VCaP (cell line): Measurements from ENCODE around the gene CRNKL1.

Experiments
- H3K27ac ChIP-seq: fragments of 450-650 bp; 2 replicates; pipeline ENCODE4 v1.5.1; 2017
- TF ChIP-seq, protein P1 (sequence below): fragments of 450-650 bp; conservative IDR thresholded peaks from 2 replicates; pipeline ENCODE4 v1.5.1; 2017; ENCODE audit warnings: mild to moderate bottlenecking, moderate library complexity

CRNKL1 gene

DNA sequence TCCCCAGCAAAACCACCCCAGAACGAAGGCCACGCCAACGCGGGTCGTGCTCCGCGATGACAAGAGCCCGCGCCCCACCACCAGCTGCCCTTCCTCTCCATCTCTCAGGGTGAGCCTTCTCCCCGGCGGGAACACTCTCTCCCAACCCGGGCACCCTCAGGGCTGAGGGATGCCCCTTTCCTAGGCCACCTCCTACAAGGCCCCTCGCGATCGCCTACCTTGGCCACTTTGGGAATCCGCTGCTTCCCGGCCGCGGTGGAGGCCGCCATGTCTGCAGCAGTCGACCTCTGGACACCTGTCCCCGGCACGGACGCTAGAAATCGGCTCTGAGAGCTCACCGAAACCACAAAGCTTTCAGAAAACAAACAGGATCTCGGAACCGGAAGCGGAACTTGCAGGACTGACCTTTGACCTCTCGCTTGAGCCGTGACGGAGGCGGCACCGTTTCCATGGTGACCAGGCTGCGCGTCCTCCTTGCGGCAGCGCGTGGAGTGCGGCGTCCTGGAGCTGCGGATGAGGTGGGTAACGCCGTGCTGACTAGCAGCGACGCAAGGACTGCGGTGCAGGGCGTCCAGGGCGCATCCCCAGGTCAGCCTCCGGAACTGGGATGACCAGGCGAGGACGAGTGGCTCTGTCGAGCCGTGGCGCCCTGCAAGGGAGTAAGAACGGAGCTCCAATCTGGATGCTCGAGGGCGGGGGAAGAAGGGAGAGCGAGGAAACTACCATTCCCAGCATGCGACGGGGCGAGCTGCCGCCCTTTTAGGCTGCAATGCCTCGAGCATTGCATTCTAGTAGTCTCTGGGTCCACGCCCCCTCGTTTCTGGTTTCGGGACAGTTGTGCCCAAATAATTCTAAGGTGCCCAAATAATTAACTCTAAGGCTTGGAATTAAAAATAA lies at the start of gene CRNKL1, which contains the start of gene CFAP61:
TSS of gene CRNKL1 (minus strand) at position 393 of the 897 bp plus-strand sequence. CDS start at position 269, 124 bp downstream.
TSS of gene CFAP61 (plus strand) at position 459 of the 897 bp plus-strand sequence. CDS start 4,122 bp downstream, outside the sequence.
- peak within 1 kb of the TSS; percentile 96 for H3K27ac ChIP-seq
- TF ChIP-seq, protein P1, sequence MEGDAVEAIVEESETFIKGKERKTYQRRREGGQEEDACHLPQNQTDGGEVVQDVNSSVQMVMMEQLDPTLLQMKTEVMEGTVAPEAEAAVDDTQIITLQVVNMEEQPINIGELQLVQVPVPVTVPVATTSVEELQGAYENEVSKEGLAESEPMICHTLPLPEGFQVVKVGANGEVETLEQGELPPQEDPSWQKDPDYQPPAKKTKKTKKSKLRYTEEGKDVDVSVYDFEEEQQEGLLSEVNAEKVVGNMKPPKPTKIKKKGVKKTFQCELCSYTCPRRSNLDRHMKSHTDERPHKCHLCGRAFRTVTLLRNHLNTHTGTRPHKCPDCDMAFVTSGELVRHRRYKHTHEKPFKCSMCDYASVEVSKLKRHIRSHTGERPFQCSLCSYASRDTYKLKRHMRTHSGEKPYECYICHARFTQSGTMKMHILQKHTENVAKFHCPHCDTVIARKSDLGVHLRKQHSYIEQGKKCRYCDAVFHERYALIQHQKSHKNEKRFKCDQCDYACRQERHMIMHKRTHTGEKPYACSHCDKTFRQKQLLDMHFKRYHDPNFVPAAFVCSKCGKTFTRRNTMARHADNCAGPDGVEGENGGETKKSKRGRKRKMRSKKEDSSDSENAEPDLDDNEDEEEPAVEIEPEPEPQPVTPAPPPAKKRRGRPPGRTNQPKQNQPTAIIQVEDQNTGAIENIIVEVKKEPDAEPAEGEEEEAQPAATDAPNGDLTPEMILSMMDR = no peak

DNA sequence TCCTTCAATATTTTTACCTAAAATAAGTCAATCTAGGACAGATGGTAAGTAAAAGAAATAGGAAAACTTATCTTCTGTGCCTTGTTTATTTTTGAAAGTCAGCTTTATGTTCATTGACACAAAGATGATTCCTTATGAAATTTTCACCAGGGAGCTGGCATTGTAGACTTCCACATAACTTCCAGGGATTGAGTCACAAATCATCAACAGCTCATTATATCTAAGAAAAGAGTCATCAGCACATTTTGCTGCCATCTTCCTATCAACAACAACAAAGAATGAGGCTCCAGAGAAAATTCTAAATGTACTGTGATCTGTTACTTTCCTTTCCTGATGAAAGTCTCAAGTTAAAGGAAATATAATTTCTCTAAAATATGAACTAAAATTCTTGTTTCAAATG lies 48.6 kb upstream of the CRNKL1 start:
- TF ChIP-seq, protein P1 = no peak
- H3K27ac ChIP-seq = no peak overlapping the region

DNA sequence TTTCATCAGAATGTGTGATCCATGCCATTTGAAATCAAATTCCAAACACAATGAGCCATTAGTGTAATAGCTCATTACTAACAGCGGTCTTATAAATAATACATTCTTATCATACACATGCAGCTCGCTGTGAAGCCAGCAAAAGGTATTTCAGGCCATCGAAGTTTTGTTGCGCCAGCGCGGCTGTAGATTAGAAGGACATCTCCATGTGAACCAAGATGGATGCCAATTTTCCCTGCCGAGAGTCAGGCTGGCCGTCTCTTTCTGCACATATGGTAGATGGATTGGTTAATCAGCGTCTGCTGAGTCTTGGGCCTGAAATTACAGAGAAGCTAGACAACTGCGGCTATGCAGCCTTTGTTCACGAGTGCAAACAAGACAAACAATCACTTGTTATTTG lies 44.2 kb upstream of the CRNKL1 start:
- TF ChIP-seq, protein P1 = no peak
- H3K27ac ChIP-seq = no peak overlapping the region

DNA sequence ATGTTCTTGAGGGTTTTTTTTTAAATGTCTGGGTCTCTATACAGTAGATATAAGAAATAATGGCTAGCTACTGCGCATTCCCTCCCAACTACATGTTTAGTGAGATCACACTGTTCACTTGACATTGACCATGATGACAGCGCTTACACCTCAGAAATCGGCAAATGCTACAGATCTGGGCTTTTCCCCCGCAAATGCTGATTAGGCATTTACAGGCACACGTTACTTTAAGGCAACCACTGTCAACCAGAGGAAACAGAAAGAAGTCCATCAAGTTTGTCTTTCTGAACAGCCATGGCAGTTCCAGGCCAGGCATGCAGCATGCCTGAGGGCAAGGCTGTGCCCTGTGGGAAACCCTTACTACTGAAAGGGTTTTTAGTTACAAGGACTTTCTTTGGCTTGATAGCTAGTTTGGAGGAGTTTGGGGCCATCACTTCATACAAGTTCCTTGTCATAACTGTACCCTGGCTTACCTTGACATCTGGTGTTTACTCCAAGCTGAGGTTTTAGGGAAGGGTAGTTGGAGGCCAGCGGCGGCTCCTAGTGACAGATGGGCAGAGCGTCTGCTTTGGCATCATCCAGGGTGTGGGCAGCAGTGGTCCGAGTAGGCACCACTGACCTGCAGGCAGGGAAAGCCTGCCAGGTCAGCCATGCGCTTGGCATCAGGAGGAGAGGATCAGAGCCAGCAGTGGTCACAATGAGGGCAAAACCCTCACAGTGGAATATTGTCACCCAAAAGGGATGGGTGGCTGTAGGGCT lies 43.0 kb upstream of the CRNKL1 start:
- no peak overlapping the region for H3K27ac ChIP-seq
- TF ChIP-seq, protein P1 = no peak

DNA sequence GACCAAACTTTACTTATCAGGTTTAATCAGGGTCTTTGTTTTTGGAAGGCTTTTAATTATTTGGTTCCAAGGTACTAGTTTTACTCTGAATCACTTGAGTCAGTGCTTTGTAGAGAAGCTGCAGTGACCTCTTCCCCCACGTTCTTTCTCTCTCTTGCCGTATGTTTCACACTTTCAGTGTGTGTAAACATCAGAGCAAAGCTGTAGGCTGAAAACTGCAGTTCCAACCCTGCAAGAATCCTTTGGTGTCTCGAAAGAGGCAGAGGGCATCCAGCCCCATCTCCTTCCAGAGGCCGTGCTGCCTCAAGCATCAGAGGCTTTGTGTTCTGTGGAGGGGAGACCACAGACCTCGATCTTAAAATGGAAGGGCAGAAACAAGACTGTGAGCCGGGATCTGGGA lies 42.1 kb upstream of the CRNKL1 start:
- H3K27ac ChIP-seq = no peak overlapping the region
- TF ChIP-seq, protein P1 = no peak

DNA sequence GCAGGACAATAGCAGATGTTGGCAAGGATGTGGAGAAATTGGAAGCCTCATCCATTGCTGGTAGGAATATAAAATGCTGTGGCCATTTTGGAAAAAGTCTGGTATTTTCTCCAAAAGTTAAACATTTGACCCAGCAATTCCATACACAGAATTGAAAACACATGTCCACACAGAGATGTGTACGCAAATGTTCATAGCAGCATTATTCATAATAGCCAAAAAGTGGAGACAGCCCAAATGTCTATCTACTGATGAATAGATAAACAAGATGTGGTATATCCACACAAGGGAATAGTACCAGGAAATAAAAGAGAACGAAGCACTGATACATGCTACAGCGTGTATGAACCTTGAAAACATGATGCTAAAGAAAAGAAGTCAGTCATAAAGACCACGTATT lies 40.6 kb upstream of the CRNKL1 start:
- TF ChIP-seq, protein P1 = no peak
- no peak overlapping the region for H3K27ac ChIP-seq

DNA sequence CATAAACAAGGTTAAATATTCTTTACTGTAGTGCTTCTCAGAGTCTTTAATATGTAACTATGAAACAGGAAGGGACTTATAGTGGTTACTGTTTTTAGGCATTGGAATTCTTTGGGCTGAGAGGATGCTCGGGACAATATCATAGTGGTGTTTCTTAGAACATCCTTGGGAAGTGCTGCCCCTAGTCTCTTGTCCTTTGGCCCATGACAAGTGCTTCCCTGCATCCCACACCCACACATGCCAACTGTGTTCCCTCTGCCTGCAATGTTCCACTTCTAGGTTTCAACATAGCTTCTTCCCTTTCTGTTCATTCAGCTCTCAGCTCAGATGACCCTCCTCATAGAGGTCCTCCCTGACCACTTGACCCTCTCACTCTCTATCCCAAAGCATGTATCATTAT lies 37.7 kb upstream of the CRNKL1 start:
- TF ChIP-seq, protein P1 = no peak
- no peak overlapping the region for H3K27ac ChIP-seq
